HEK293T (cell line): ENCODE data around the gene RASSF4.

Source experiments
- ARNT ChIP-seq: fragments of 450-650 bp; IDR thresholded peaks from 2 replicates; pipeline ENCODE4 v1.6.1; 2017; ENCODE audit warnings: mild to moderate bottlenecking
- BHLHE40 ChIP-seq: fragments of 450-650 bp; IDR thresholded peaks from 2 replicates; pipeline ENCODE4 v1.6.1; 2016; ENCODE audit warnings: mild to moderate bottlenecking, moderate library complexity, borderline replicate concordance
- ELF4 ChIP-seq: fragments of 450-650 bp; IDR thresholded peaks from 2 replicates; pipeline ENCODE4 v1.6.1; 2017; ENCODE audit warnings: antibody characterized with exemption
- HDGF ChIP-seq: fragments of 450-650 bp; IDR thresholded peaks from 2 replicates; pipeline ENCODE4 v1.6.1; 2017; ENCODE audit warnings: antibody characterized with exemption, borderline replicate concordance
- L3MBTL2 ChIP-seq: fragments of 450-650 bp; conservative IDR thresholded peaks from 2 replicates; pipeline ENCODE4 v1.6.1; 2016; ENCODE audit warnings: mild to moderate bottlenecking
- NFRKB ChIP-seq: fragments of 450-650 bp; IDR thresholded peaks from 2 replicates; pipeline ENCODE4 v1.6.1; 2016; ENCODE audit warnings: mild to moderate bottlenecking, moderate library complexity
- SP1 ChIP-seq: fragments of 450-650 bp; IDR thresholded peaks from 2 replicates; pipeline ENCODE4 v1.6.1; 2017

DNA sequence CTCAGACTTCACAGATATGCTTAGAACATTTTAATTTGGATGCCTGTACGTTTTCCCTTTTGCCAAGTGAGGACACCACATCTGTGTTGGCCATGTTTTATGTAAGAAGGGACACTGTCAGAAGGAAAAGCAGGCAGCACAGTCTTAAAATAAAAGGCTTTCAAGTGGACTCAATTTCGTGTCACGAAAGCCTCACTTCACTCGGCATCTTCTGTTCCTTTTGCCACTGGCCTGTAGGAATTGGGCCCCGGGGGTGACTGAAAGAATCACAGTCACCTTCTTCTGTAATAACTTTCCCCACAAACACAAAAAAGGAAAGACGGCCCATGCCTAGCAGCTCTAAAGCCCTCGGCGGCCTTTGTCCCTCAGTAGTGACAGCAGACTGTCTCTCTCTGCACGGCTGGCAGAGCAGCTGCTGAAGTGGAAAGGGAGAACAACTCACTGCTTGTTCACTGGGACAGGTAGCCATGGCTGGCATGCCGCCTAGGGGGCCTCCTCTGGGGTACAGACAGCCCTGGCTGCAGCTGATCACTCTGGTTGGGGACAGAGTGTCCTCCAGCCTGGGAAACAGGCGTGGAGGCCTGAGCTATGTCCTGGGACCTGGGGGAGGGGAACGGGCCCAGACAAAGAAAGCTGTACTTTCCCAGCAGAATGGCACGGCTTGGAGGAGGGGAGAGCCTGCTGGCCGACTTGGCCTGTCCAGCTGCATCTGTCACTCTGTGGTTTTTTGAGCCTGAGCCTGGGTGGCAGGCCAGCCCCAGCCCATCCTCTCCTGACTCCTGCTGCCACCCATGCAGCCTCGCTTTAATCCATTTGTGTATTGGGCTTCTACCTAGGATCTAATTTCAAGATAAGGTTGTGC, 4.4 kb downstream of the RASSF4 start:
- TF ChIP-seq NFRKB, result no peak
- no peak for TF ChIP-seq SP1
- TF ChIP-seq L3MBTL2, result no peak
- no peak for TF ChIP-seq BHLHE40
- TF ChIP-seq ELF4, result no peak
- TF ChIP-seq HDGF, result no peak
- TF ChIP-seq ARNT, result no peak
